Ascending aorta (tissue), 2 donors: ENCODE measurements around the gene KSR2. TPM values are rescaled to one million over a fixed set of nuclear protein-coding genes. Genes with fewer than 3 reads are reported as not detected.

Experiments used
- DNase-seq, 2 donors: peaks; one replicate each; pipeline ENCODE4 v3.0.0-alpha.2; 2019; ENCODE audit warnings: low spot score in 2 of 2
- H3K27ac ChIP-seq, 2 donors: fragments of 200-600 bp; sonication (generic); one replicate each; pipeline ENCODE4 v1.5.1; 2016 to 2017; ENCODE audit warnings: mild to moderate bottlenecking in 1 of 2
- H3K27me3 ChIP-seq: fragments of 200-600 bp; sonication (generic); one replicate; pipeline ENCODE4 v1.5.1; 2017
- H3K36me3 ChIP-seq, 2 donors: fragments of 200-600 bp; sonication (generic); one replicate each; pipeline ENCODE4 v1.5.1; 2016
- H3K4me1 ChIP-seq, 2 donors: fragments of 200-600 bp; sonication (generic); one replicate each; pipeline ENCODE4 v1.5.1; 2016 to 2017; ENCODE audit warnings: mild to moderate bottlenecking in 1 of 2
- H3K4me3 ChIP-seq, 2 donors: fragments of 200-600 bp; sonication (generic); one replicate each; pipeline ENCODE4 v1.5.1; 2016 to 2017; ENCODE audit warnings: mild to moderate bottlenecking in 1 of 2
- H3K9me3 ChIP-seq, 2 donors: fragments of 200-600 bp; sonication (generic); one replicate each; pipeline ENCODE4 v1.5.1; 2016
- CTCF ChIP-seq, 3 experiments: fragments of 200-600 bp in 2 of 3; fragments of 450-650 bp in 1 of 3; sonication (generic) in 2 of 3; IDR thresholded peaks; one replicate each; pipeline ENCODE4 v1.5.1; 2016 to 2019; ENCODE audit warnings: antibody characterized with exemption in 3 of 3, mild to moderate bottlenecking in 1 of 3, moderate library complexity in 1 of 3
- intact Hi-C: fragments of 100-400 bp; cut with DNase I; formaldehyde crosslinking; loops from one replicate; pipeline ENCODE4 v1.15.1; 2023
- total RNA-seq: library from RNA; depleted of rRNA; stranded (reverse); fragments of >200 nt; gene quantifications from one replicate; pipeline ENCODE4 v1.1.0, GENCODE V29; 2016

Gene KSR2
- total RNA-seq, 1 donor from 2014 or later = 0.11 TPM

- no peak for TF ChIP-seq CTCF (IDR thresholded peaks at IDR 0.05)
- Histone ChIP-seq H3K27me3 (no peaks in the 10 kb centered on the region), H3K4me3 (no peak overlapping the region), H3K36me3 (no peaks in the 10 kb centered on the region), H3K4me1 (no peaks in the 10 kb centered on the region), H3K9me3 (no peaks in the 10 kb centered on the region), H3K27ac (no peak overlapping the region)
- intact Hi-C loops = no loop called here
- no peak for DNase-seq
Observed at GRCh38 chr12:117674313-117674712, 294.5 kb downstream of the KSR2 start.

- TF ChIP-seq CTCF (IDR thresholded peaks at IDR 0.05) = no peak
- Histone ChIP-seq H3K27me3 (no peaks in the 10 kb centered on the region), H3K36me3 (no peaks in the 10 kb centered on the region), H3K4me1 (no peaks in the 10 kb centered on the region), H3K27ac (no peak overlapping the region), H3K4me3 (no peak overlapping the region), H3K9me3 (no peaks in the 10 kb centered on the region)
- intact Hi-C loops = no loop called here
- no peak for DNase-seq
Observed at GRCh38 chr12:117671734-117672133, 297.1 kb downstream of the KSR2 start.

- Histone ChIP-seq H3K4me3 (no peak overlapping the region), H3K36me3 (no peaks in the 10 kb centered on the region), H3K9me3 (no peaks in the 10 kb centered on the region), H3K4me1 (no peaks in the 10 kb centered on the region), H3K27me3 (no peaks in the 10 kb centered on the region), H3K27ac (no peak overlapping the region)
- DNase-seq = no peak
- no peak for TF ChIP-seq CTCF (IDR thresholded peaks at IDR 0.05)
- intact Hi-C loops = no loop called here
Observed at GRCh38 chr12:117664169-117664568, 304.6 kb downstream of the KSR2 start.

- Histone ChIP-seq H3K4me1 (no peaks in the 10 kb centered on the region), H3K4me3 (no peak overlapping the region), H3K27ac (no peak overlapping the region), H3K36me3 (no peaks in the 10 kb centered on the region), H3K9me3 (no peaks in the 10 kb centered on the region), H3K27me3 (no peaks in the 10 kb centered on the region)
- intact Hi-C loops = no loop called here
- no peak for DNase-seq
- no peak for TF ChIP-seq CTCF (IDR thresholded peaks at IDR 0.05)
Observed at GRCh38 chr12:117662620-117663395, 306.0 kb downstream of the KSR2 start.

GRCh38 chr12:117662220-117662619 is 306.6 kb downstream of the KSR2 start:
- Histone ChIP-seq H3K27me3 (no peaks in the 10 kb centered on the region), H3K4me1 (no peaks in the 10 kb centered on the region), H3K4me3 (no peak overlapping the region), H3K36me3 (no peaks in the 10 kb centered on the region), H3K9me3 (no peaks in the 10 kb centered on the region), H3K27ac (no peak overlapping the region)
- no peak for DNase-seq
- intact Hi-C loops = no loop called here
- TF ChIP-seq CTCF (IDR thresholded peaks at IDR 0.05) = no peak
